KOPT-K1 (cell line): Measurements from ENCODE around the gene EFEMP2.

ENCODE experiments used
- H3K27ac ChIP-seq: fragments of 200-600 bp; sonication (generic); 2 replicates; pipeline ENCODE4 v1.5.1; 2016; ENCODE audit warnings: antibody characterized with exemption, mild to moderate bottlenecking, low read depth, low read length; ENCODE audit not compliant: poor library complexity, severe bottlenecking
- H3K36me3 ChIP-seq: fragments of 200-600 bp; sonication (generic); 2 replicates; pipeline ENCODE4 v1.5.1; 2017; ENCODE audit warnings: antibody characterized with exemption, mild to moderate bottlenecking, low read length, moderate library complexity; ENCODE audit not compliant: insufficient read depth
- H3K9me3 ChIP-seq: fragments of 200-600 bp; sonication (generic); 2 replicates; pipeline ENCODE4 v1.5.1; 2017; ENCODE audit warnings: antibody characterized with exemption, low read length, mild to moderate bottlenecking; ENCODE audit not compliant: insufficient read depth, poor library complexity, severe bottlenecking

EFEMP2 gene

DNA sequence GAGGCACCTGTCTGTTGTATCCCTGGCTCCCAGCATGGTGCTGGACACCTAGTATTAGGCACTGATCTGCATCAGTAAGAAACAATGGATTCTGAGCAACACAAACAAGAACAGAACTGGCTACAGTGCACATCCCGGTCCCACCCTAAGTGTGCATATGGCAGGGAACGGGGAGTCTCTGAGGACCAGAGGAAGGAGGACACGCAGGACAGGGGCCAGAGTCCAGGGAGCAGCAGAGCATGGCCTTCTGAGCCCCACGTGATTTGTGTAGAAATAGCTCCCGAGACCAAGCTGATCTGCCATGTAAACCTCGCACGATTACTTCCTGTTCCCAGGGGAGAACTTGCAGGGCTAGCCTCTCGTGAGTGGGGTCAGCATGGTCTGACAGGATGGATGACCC lies 51.5 kb downstream of the EFEMP2 start:
- Histone ChIP-seq H3K36me3 (no peaks in the 10 kb centered on the region), H3K27ac (no peak overlapping the region), H3K9me3 (no peaks in the 10 kb centered on the region)

DNA sequence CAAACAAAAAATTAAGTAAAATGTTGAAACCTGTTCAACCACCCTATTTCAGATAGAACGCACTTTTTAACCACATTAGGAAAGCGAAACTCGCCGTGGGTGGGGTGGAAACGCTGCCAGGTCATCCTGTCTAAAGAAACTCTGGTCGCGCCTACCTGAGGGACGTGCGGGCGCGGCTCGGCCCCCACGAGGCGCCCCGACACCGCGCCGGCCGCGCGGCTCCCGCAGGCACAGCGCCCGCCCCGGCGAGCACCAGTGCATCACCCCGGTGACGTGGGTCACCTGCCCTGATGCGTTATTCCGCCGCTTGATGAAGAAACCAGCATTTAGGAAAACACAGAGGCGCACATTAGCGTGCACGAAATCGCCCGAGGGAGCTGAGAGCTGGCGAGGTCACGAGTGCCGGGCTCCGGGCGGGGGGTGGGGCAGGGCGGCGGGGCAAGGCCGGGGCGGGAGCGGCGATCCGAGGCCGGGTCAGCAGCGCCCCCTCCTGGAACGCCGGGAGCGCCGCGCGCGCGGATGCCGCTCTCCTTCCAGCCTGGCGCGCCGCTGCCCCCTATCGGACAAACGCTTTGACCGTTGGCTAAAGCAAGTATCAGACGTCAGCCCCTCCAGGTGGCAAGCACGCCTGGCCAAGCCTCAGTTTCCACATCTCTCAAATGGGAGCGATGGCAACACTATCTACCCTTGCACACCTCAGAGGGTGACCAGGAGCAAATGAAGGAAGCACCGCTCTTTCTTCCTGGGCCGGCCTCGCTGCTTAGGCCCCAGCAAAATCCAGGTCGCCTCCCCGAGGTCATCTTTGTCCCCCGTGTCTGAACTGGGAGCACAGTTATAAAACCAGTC lies 54.5 kb downstream of the EFEMP2 start:
- Histone ChIP-seq H3K27ac (peak overlapping the region; percentile 31), H3K36me3 (no peaks in the 10 kb centered on the region), H3K9me3 (no peaks in the 10 kb centered on the region)

DNA sequence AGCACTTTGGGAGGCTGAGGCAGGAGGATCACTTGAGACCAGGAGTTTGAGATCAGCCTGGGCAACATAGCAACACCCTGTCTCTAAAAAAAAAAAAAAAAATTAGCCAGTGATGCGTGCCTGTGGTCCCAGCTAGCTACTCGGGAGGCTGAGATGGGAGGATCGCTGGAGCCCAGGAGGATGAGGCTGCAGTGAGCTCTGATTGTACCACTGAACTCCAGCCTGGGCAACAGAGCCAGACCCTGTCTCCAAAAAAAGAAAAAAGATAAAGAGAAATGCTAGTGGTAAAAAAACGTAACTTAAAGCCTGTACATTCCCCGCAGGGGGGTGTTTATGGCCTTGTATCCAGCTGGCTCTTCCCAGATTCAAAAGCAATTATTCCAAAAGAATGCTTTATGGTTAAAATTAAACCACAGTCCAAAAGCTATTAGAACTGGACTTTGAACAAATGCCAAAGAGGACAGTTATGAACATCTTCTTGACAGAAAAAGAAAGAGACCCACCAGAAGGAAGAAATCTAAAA lies 55.2 kb downstream of the EFEMP2 start:
- Histone ChIP-seq H3K36me3 (no peaks in the 10 kb centered on the region), H3K9me3 (no peaks in the 10 kb centered on the region), H3K27ac (no peak overlapping the region)

DNA sequence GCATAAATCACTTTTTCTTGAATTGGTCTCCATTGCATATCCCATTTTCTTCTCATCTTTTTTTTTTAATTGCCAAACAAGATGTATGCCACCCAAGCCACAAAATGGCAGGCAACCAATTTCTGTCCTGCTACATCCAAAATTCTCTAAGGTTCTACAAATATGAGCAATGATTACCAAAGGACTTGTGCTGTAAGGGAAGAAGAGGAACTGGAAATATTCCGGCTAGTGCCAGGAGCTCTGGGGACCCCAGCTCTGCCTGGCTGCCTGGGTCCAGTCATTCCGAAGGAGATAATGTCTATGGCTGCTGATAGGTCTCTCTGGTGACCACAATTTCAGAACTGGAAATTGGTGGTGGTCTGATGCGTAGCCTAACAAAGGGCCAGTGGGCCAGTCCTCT lies 55.9 kb downstream of the EFEMP2 start:
- Histone ChIP-seq H3K9me3 (no peaks in the 10 kb centered on the region), H3K27ac (no peak overlapping the region), H3K36me3 (no peaks in the 10 kb centered on the region)
